ENCODE results near the gene PTOV1.

DNA sequence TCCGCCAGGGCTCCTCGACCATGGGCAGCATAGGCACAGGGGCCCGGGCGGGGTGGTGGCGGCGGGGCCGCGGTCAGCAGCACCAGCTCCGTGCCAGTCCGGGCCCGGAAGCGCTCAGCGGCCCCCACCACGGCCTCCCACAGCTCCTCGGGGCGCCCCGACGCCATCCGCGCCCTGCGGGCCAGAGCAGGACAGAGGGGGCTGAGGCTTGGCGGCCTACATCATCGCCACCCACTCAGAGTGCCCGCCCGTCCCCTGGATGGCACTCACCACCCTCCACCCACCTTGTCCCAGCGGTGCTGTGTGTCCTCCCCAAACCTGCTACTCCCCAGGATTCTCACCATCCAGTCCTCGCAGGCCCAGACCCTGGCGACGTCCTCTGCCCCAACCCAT is 22.2 kb downstream of the PTOV1 start:
- no peak for TF ChIP-seq CTCF (IDR thresholded peaks at IDR 0.05; ENCODE audit: insufficient read depth, low read length, poor library complexity, severe bottlenecking)
- no peak for TF ChIP-seq EZH2phosphoT487 (conservative IDR thresholded peaks at IDR 0.05; ENCODE audit: low read length)

All from SU-DHL-6 (cell line).